BJ (cell line): ENCODE data around the gene HDAC6. TPM values are rescaled to one million over a fixed set of nuclear protein-coding genes. Genes with fewer than 3 reads are reported as not detected.

ENCODE experiments used
- CTCF ChIA-PET: fragments of 350-600 bp; formaldehyde crosslinking; extraction: SDS; loops from one replicate; lab custom pipeline; 2021; ENCODE audit warnings: antibody characterized with exemption, inconsistent platforms; lab: Yijun Ruan, JAX
- POLR2A ChIA-PET: fragments of 300-600 bp; sonication (Branson Sonifier 250); formaldehyde crosslinking; extraction: SDS; loops from one replicate; lab custom pipeline; 2021; ENCODE audit warnings: antibody characterized with exemption; lab: Charles Lee
- DNase-seq: peaks from one replicate; pipeline ENCODE4 v3.0.0-alpha.2; 2011; ENCODE audit warnings: low read depth
- H3K27me3 ChIP-seq: 2 replicates; pipeline ENCODE4 v1.6.0; 2011; ENCODE audit warnings: low read length; ENCODE audit not compliant: control insufficient read depth, insufficient read depth
- H3K36me3 ChIP-seq: 2 replicates; pipeline ENCODE4 v1.5.1; 2011; ENCODE audit warnings: low read length; ENCODE audit not compliant: control insufficient read depth, insufficient read depth
- H3K4me3 ChIP-seq: 2 replicates; pipeline ENCODE4 v1.5.1; 2011; ENCODE audit warnings: low read depth, mild to moderate bottlenecking, control low read depth, low read length
- polyA plus RNA-seq: library from polyadenylated mRNA; depleted of rRNA; stranded (reverse); fragments of >200 nt; gene quantifications from 2 replicates; pipeline ENCODE4 v1.2.3, GENCODE V29; 2011
- TF ChIP-seq, protein P1 (sequence below): IDR thresholded peaks from 2 replicates; pipeline ENCODE4 v1.5.1; 2011; ENCODE audit warnings: low read depth, mild to moderate bottlenecking, control low read depth, inconsistent platforms, low read length, moderate library complexity; ENCODE audit not compliant: insufficient read depth

HDAC6 gene
- polyA plus RNA-seq, 1 experiment, result 32.1 TPM

DNA sequence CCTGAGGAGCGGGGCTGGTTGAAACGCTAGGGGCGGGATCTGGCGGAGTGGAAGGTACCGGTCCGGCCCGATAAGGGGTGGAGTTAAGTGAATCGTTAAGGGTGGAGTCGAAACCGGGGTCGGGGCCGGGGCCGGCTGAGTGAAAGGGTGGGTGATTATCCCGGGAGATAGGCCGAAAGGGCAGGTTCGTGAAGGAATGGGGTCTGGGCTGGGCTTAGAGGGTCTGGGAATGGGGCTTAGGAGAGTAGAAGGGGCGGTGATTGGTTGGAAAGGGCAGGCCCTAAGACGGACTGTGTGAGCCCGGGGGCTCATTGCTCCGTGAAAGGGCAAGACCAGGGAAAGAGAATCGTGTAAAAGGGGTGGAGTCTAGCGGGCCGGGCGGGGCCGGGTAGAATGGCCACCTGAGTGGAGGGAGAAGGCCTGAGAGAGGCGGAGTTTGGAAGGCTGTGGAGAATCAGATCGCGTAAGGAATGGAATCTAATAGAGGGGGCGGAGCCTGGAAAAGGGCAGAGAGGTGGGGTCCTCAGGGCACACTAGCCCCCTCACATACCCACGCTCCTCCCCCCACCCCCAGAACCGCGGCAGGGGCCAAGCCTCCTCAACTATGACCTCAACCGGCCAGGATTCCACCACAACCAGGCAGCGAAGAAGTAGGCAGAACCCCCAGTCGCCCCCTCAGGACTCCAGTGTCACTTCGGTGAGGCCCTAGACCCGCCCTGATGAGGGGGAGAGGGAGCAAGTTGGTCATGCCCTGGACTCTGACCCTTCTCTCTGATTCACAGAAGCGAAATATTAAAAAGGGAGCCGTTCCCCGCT is 430 bp downstream of the HDAC6 start:
- ChIA-PET CTCF (interaction anchor here (0.6 kb wide), 1 partner anchor 10 kb away, joined by 3 read pairs; no protein-coding TSS in a partner anchor), POLR2A (interaction anchor here (1.3 kb wide), 1 partner anchor 95 kb away, joined by 3 read pairs; the partner anchor contains the start of genes PQBP1 and TIMM17B)
- TF ChIP-seq, protein P1, sequence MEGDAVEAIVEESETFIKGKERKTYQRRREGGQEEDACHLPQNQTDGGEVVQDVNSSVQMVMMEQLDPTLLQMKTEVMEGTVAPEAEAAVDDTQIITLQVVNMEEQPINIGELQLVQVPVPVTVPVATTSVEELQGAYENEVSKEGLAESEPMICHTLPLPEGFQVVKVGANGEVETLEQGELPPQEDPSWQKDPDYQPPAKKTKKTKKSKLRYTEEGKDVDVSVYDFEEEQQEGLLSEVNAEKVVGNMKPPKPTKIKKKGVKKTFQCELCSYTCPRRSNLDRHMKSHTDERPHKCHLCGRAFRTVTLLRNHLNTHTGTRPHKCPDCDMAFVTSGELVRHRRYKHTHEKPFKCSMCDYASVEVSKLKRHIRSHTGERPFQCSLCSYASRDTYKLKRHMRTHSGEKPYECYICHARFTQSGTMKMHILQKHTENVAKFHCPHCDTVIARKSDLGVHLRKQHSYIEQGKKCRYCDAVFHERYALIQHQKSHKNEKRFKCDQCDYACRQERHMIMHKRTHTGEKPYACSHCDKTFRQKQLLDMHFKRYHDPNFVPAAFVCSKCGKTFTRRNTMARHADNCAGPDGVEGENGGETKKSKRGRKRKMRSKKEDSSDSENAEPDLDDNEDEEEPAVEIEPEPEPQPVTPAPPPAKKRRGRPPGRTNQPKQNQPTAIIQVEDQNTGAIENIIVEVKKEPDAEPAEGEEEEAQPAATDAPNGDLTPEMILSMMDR, result no peak
- Histone ChIP-seq H3K36me3 (no peaks in the 10 kb centered on the region), H3K4me3 (peak overlapping the region; percentile 78), H3K27me3 (no peaks in the 10 kb centered on the region)
- peak; percentile 14 for DNase-seq

DNA sequence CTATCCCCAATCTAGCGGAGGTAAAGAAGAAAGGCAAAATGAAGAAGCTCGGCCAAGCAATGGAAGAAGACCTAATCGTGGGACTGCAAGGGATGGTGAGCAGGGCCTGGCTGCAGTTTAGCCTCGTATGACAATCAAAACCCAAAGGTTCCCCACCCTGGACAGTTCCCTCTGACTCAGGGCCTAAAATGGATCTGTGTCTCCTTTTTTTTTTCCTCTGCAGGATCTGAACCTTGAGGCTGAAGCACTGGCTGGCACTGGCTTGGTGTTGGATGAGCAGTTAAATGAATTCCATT is 986 bp downstream of the HDAC6 start:
- no peaks in the 10 kb centered on the region for H3K36me3 ChIP-seq
- no peaks in the 10 kb centered on the region for H3K27me3 ChIP-seq
- no peak for DNase-seq
- peak overlapping the region; percentile 78 for H3K4me3 ChIP-seq
- CTCF ChIA-PET, result no interaction called here
- POLR2A ChIA-PET, result no interaction called here
- TF ChIP-seq, protein P1, result no peak

DNA sequence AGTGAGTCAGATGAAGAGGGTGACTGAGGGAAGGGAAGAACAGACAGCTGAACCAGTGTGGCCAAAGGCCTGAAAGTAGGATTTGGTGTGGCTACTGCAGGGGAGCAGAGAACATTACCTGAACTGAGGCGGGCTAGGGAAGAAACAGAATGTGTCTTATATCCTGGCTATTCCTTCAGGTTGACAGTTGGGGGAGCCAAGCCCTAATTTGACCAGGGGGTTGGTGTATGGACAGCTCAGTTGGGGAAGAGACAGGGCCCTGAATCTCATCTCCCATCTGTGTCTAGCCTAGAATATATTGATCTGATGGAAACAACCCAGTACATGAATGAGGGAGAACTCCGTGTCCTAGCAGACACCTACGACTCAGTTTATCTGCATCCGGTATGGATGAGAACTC is 4.2 kb downstream of the HDAC6 start:
- POLR2A ChIA-PET, result no interaction called here
- CTCF ChIA-PET, result no interaction called here
- Histone ChIP-seq H3K27me3 (no peaks in the 10 kb centered on the region), H3K36me3 (peaks cover 2% of the 10 kb centered on the region; the same call in 1 of the 2 replicates), H3K4me3 (no peak overlapping the region)
- no peak for DNase-seq
- TF ChIP-seq, protein P1, result no peak

DNA sequence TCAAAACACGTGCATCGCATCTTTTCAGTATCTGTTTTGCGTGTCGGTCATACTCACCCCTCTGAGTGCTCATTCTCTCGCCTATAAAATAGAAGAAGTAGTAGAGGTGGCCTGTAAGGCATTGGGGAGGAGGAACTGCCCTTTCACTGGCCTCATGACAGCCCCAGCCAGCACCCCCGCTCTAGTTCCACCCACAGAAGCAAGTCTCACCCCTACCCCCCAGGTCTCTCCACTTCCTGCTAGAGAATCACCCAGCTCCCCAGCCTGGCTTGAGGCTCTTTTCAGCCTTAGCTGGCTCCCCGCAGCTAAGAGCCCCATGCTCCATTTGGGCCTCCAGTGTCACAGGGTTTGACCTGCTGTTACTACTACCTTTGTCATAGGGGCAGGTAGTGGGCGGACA is 11.8 kb downstream of the HDAC6 start:
- no peak overlapping the region for H3K4me3 ChIP-seq
- ChIA-PET CTCF (no interaction called here), POLR2A (no interaction called here)
- no peak for DNase-seq
- TF ChIP-seq, protein P1, result no peak
- H3K36me3 ChIP-seq, result peaks cover 1% of the 10 kb centered on the region; the same call in 1 of the 2 replicates
- no peaks in the 10 kb centered on the region for H3K27me3 ChIP-seq

DNA sequence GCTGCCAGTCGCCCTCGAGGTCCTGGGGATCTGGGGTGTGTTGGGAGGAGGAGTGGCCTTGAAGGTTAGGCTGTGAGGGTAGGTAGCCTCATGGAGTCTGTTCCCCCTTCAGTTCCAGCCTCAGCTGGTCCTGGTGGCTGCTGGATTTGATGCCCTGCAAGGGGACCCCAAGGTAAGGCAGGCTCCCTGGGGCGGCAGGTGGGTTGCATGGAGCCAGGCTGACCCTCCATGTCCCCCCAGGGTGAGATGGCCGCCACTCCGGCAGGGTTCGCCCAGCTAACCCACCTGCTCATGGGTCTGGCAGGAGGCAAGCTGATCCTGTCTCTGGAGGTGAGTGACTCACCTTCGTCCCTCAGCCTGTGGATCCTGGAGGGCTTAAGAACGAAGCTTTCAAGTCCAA is 12.9 kb downstream of the HDAC6 start:
- peaks cover 2% of the 10 kb centered on the region; the same call in 1 of the 2 replicates for H3K36me3 ChIP-seq
- ChIA-PET CTCF (no interaction called here), POLR2A (no interaction called here)
- DNase-seq, result no peak
- no peaks in the 10 kb centered on the region for H3K27me3 ChIP-seq
- TF ChIP-seq, protein P1, result no peak
- no peak overlapping the region for H3K4me3 ChIP-seq
